Fibroblast of lung (primary cell): ENCODE measurements around the gene WNT5B. TPM values are rescaled to one million over a fixed set of nuclear protein-coding genes. Genes with fewer than 3 reads are reported as not detected.

Source experiments
- DNase-seq, 2 donors: peaks; one replicate each; pipeline versions ENCODE4 v3.0.0 to v3.0.0-alpha.2; 2010; ENCODE audit warnings: low read depth in 2 of 2
- H2AFZ ChIP-seq: 2 replicates; pipeline ENCODE4 v1.5.1; 2012; ENCODE audit warnings: low read length, control low read depth, inconsistent platforms
- H3K27ac ChIP-seq: 2 replicates; pipeline ENCODE4 v1.5.1; 2011; ENCODE audit warnings: low read length, control low read depth; ENCODE audit not compliant: insufficient read depth
- H3K27me3 ChIP-seq: 2 replicates; pipeline ENCODE4 v1.5.1; 2011; ENCODE audit warnings: mild to moderate bottlenecking, low read length; ENCODE audit not compliant: control insufficient read depth, insufficient read depth
- H3K36me3 ChIP-seq: 2 replicates; pipeline ENCODE4 v1.5.1; 2011; ENCODE audit warnings: low read length; ENCODE audit not compliant: control insufficient read depth, insufficient read depth
- H3K4me1 ChIP-seq: 2 replicates; pipeline ENCODE4 v1.5.1; 2011; ENCODE audit warnings: low read length; ENCODE audit not compliant: control insufficient read depth, insufficient read depth; ENCODE audit errors: extremely low read depth
- H3K4me2 ChIP-seq: 2 replicates; pipeline ENCODE4 v1.5.1; 2011; ENCODE audit warnings: low read length, control low read depth; ENCODE audit not compliant: insufficient read depth; ENCODE audit errors: extremely low read depth
- H3K4me3 ChIP-seq, 4 experiments: fragments of 200-600 bp in 1 of 4; sonication (generic) in 1 of 4; replicated peaks in 1 of 4; 2 replicates each; pipeline ENCODE4 v1.5.1; 2011 to 2016; ENCODE audit warnings: low read length in 4 of 4, low read depth in 3 of 4, mild to moderate bottlenecking in 3 of 4, control low read depth in 2 of 4, inconsistent platforms in 1 of 4, mixed read lengths in 1 of 4; ENCODE audit not compliant: insufficient read depth in 1 of 4; ENCODE audit errors: control extremely low read depth in 1 of 4
- H3K79me2 ChIP-seq: 2 replicates; pipeline ENCODE4 v1.5.1; 2012; ENCODE audit warnings: mild to moderate bottlenecking, low read length, inconsistent platforms; ENCODE audit not compliant: control insufficient read depth, insufficient read depth
- H3K9ac ChIP-seq: 2 replicates; pipeline ENCODE4 v1.5.1; 2011; ENCODE audit warnings: mild to moderate bottlenecking, low read length, control low read depth; ENCODE audit not compliant: insufficient read depth
- H3K9me3 ChIP-seq: 2 replicates; pipeline ENCODE4 v1.5.1; 2012; ENCODE audit warnings: low read depth, low read length; ENCODE audit not compliant: control insufficient read depth, insufficient read depth
- H4K20me1 ChIP-seq: 2 replicates; pipeline ENCODE4 v1.5.1; 2011; ENCODE audit warnings: low read length; ENCODE audit not compliant: control insufficient read depth, insufficient read depth; ENCODE audit errors: extremely low read depth
- EZH2 ChIP-seq: IDR thresholded peaks from 2 replicates; pipeline ENCODE4 v1.5.1; 2012; ENCODE audit warnings: low read length, control low read depth, mild to moderate bottlenecking; ENCODE audit errors: missing control alignments
- polyA plus RNA-seq, 2 donors: library from polyadenylated mRNA; depleted of rRNA in 1 of 2; stranded (reverse) in 1 of 2; unstranded in 1 of 2; fragments of >200 nt; gene quantifications; 2 replicates each; pipeline ENCODE4 v1.2.1, GENCODE V29; 2011 to 2012; ENCODE audit warnings: missing spikeins in 1 of 2
- total RNA-seq: library from RNA; depleted of rRNA; stranded (reverse); fragments of >200 nt; gene quantifications from 2 replicates; pipeline ENCODE4 v1.2.1, GENCODE V29; 2014
- TF ChIP-seq, protein P1 (sequence below), 2 donors: IDR thresholded peaks in 1 of 2; conservative IDR thresholded peaks in 1 of 2; 1 replicate in 1 of 2; 2 replicates in 1 of 2; pipeline ENCODE4 v1.5.1; 2011 to 2012; ENCODE audit warnings: low read length in 2 of 2, control low read depth in 1 of 2, inconsistent platforms in 1 of 2, low read depth in 1 of 2, mild to moderate bottlenecking in 1 of 2

Gene WNT5B
- total and polyA plus RNA-seq, 2 donors (not counting 1 experiment from before 2014, with no cell fraction given), result 46.9 to 105 TPM

DNA sequence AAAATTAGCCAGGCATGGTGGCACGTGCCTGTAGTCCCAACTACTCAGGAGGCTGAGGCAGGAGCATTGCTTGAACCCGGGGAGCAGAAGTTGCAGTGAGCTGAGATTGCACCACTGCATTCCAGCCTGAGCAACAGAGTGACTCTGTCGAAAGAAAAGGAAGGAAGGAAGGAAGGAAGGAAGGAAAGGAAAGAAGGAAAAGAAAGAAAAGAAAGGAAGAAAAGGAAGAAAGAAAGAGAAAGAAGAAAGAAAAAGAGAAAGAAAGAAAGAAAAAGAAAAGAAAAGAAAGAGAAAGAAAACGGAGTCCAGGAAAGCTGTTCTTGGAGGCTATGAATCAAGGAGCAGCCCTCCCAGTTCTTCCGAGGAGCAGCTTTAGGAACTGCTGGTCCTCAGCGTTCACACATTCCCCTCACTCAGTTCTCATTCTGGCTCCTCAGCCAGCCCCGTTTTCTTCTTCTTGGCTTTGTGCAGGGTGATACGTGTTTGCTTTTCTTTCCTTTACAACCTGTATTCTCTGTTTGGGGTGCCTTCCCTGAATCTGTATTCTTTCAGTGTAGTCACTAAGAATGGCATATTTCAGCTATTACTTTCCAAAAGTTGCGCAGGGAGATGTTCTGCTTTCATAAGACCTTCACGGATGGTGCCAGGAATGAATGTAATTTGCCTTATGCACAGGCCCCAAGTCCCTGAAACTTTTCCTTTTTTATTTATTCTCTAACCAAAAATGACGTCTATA, 46.9 kb upstream of the WNT5B start:
- Histone ChIP-seq H3K27me3 (no peaks in the 10 kb centered on the region), H3K4me3 (no peak overlapping the region), H4K20me1 (no peaks in the 10 kb centered on the region), H3K9me3 (no peaks in the 10 kb centered on the region), H3K36me3 (no peaks in the 10 kb centered on the region), H2AFZ (no peak overlapping the region), H3K4me2 (no peak overlapping the region), H3K79me2 (peaks cover 72% of the 10 kb centered on the region), H3K9ac (no peak overlapping the region), H3K4me1 (peaks cover 18% of the 10 kb centered on the region), H3K27ac (peak overlapping the region; percentile 39)
- peak in 1 of 2 donors; percentile 56 for DNase-seq
- TF ChIP-seq, protein P1, sequence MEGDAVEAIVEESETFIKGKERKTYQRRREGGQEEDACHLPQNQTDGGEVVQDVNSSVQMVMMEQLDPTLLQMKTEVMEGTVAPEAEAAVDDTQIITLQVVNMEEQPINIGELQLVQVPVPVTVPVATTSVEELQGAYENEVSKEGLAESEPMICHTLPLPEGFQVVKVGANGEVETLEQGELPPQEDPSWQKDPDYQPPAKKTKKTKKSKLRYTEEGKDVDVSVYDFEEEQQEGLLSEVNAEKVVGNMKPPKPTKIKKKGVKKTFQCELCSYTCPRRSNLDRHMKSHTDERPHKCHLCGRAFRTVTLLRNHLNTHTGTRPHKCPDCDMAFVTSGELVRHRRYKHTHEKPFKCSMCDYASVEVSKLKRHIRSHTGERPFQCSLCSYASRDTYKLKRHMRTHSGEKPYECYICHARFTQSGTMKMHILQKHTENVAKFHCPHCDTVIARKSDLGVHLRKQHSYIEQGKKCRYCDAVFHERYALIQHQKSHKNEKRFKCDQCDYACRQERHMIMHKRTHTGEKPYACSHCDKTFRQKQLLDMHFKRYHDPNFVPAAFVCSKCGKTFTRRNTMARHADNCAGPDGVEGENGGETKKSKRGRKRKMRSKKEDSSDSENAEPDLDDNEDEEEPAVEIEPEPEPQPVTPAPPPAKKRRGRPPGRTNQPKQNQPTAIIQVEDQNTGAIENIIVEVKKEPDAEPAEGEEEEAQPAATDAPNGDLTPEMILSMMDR (conservative IDR thresholded peaks at IDR 0.05 in 1 of 2, IDR thresholded peaks at IDR 0.05 in 1 of 2; ENCODE audit: low read depth in 1 of 2, low read length in 2 of 2), result no peak
- no peak for TF ChIP-seq EZH2

DNA sequence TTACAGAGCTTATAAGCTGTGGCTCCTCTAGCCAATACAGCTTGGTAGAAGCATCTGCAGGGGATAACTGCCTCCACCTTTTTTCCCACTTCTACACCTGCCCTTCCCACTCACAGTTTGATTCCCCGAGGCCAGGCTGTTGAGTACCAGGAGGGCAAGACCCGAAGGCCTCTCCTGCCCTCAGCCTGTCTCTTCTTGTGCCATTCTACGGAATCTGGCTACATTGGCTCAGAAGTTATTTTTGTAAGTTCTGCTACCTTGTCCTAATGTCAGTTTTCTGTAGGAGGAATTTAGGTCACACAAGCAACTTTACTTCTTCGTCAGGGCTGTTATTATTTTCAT, 46.4 kb upstream of the WNT5B start:
- Histone ChIP-seq H3K4me1 (peaks cover 14% of the 10 kb centered on the region), H3K36me3 (no peaks in the 10 kb centered on the region), H3K79me2 (peaks cover 74% of the 10 kb centered on the region), H3K9me3 (no peaks in the 10 kb centered on the region), H2AFZ (no peak overlapping the region), H3K27ac (peak overlapping the region; percentile 1), H3K4me2 (no peak overlapping the region), H3K9ac (no peak overlapping the region), H4K20me1 (no peaks in the 10 kb centered on the region), H3K4me3 (no peak overlapping the region), H3K27me3 (no peaks in the 10 kb centered on the region)
- TF ChIP-seq EZH2, result no peak
- TF ChIP-seq, protein P1 (conservative IDR thresholded peaks at IDR 0.05 in 1 of 2, IDR thresholded peaks at IDR 0.05 in 1 of 2; ENCODE audit: low read depth in 1 of 2, low read length in 2 of 2), result no peak
- no peak for DNase-seq

DNA sequence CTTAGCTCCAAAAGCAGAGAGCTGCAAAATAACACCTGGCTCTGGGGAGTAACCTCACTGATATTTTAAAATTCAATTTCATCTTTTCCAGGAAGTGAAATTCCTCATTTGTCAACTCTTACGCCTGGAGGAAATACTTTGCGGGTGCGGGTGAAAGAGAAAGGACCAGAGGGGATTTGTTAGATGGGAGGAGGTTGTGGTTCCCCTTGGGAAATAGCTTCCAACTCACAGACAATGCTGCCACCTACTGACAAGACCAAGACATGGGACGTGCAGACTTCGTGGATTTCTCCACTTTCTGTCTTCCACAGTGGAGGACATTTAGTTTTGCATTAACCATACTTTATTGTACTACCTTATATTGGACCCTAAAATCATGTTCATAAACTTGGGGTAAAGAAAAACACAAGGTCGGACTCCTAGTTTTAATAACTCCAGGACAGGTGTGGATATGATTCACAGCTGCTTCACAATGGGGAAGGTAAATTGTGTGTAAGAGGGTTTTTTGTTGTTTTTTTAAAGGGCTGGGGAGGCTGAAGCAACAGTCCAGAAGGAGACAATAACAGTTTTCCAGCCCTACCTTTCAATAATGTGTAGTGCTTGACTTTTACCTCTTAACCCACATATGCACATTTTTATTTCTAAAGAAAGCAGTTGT, 45.5 kb upstream of the WNT5B start:
- Histone ChIP-seq H3K27me3 (no peaks in the 10 kb centered on the region), H4K20me1 (no peaks in the 10 kb centered on the region), H2AFZ (no peak overlapping the region), H3K27ac (no peak overlapping the region), H3K36me3 (no peaks in the 10 kb centered on the region), H3K79me2 (peaks cover 73% of the 10 kb centered on the region), H3K4me1 (peaks cover 16% of the 10 kb centered on the region), H3K4me3 (peak overlapping the region in 3 of 4 experiments; percentile 2 to 39 (median 12)), H3K9ac (no peak overlapping the region), H3K4me2 (peak overlapping the region; percentile 73), H3K9me3 (no peaks in the 10 kb centered on the region)
- peak; percentile 79 to 94 for DNase-seq
- TF ChIP-seq EZH2, result no peak
- TF ChIP-seq, protein P1 (conservative IDR thresholded peaks at IDR 0.05 in 1 of 2, IDR thresholded peaks at IDR 0.05 in 1 of 2; ENCODE audit: low read depth in 1 of 2, low read length in 2 of 2), result peak; percentile 90 to 95
